Frontal cortex (tissue), 4 donors: ENCODE data around the gene PAMR1. TPM values are rescaled to one million over a fixed set of nuclear protein-coding genes. Genes with fewer than 3 reads are reported as not detected.
"Not testable (repeated sequence)": the region's sequence is repeated elsewhere in the genome, so short reads cannot be mapped to it uniquely, and the experiment has no call there.

Source experiments
- DNase-seq, 2 donors: peaks; one replicate each; pipeline ENCODE4 v3.0.0; 2012; ENCODE audit warnings: low spot score in 2 of 2
- FAIRE-seq: peaks from 2 replicates; lab custom pipeline; 2012; peaks lifted over from hg19 to GRCh38; lab: Jason Lieb, UNC
- total RNA-seq: library from RNA; depleted of rRNA; stranded (reverse); fragments of >200 nt; gene quantifications from one replicate; pipeline ENCODE4 v1.2.3, GENCODE V29; 2014
- donor health status: control.
- donor health status: control.
- donor health status: control.

The PAMR1 gene
- total RNA-seq, 1 donor from 2014 or later: 2.0 TPM

- FAIRE-seq: no peak
- DNase-seq: no peak
Observed at GRCh38 chr11:35546317-35546716, 20.9 kb upstream of the PAMR1 start.

DNA sequence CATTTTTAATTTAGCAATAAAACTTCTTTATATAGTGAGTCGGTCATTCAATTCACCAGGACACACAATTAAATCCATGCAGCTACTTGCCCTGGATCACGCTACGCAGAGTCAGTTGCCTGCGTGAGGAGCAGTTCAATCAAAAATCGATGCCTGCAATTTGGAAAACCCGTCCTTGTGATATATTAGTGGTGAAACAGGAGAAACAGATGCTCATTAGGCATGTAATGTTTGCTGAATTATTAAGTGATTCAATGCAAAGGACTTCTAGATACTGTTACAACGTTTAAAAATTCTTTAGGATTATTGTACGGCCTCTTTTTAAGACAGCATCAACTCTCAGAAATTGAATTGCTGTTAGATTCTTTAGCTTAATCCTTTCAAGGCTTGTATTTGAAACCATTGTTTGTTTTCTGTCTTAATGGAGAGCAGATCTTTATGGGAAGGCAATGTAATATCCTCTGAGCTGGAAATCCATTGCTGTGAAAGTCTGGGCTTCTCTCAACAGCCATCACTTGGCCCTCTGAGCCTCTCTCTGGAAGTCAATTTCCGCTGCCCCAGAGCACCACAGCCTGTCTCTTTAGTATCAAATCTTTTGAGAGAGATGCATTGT is 20.1 kb upstream of the PAMR1 start:
- no peak for FAIRE-seq
- no peak for DNase-seq

GRCh38 chr11:35543481-35543880 is 18.1 kb upstream of the PAMR1 start:
- no peak for FAIRE-seq
- DNase-seq: no peak

DNA sequence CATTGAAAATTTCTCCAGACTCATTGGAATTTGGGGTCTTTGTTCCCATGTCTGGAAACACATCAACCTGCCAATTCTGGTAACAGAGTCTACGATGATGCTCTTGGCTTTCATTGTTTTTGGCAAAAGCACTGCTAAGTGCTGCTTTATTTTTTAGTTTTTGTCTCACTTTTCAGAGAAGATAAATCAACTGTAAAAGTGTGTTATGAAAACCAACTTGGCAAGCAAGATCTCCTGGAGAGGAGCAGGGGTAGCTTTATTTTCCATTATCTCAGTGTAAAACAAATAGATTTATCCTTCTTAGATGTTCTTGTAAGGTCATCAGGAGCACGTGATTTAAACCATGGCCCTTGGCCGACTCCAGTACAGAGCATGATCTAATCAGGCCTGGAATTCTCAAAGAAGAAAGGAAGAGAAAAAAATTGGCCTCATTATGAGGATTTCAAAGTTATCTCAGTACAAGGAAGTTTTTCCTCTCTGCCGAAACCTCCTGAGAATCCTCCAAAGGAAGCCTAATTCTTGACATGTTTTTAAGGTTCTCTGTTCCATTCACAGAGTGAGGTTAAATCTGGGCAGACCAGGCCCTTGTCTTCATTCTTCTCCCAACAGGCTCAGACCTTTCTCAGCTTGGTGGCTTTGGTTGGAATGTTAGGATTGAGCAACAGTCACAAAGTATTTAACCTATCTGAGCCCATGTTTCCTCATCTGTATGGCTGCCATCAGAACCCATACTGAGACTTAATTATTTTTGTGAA is 16.4 kb upstream of the PAMR1 start:
- no peak for FAIRE-seq
- DNase-seq: no peak

DNA sequence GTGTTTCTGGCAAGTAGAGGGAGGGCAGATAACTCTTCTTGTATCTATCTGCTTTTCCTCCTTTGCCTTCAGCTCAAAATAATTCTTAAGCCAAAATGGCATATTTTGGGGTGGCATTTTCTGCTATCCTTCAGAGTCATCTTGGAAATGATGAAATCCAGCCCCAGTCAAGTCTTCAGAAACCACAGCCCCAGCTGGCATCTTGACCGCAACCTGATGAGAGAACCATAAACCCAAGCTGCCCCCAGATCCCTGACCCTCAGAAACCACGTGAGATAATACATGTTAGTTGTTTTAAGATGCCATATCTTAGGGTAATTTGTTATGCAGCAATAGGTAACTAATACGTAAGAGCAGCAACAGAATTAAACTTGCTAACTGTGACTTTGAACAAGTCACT is 15.1 kb upstream of the PAMR1 start:
- DNase-seq: no peak
- FAIRE-seq: no peak

DNA sequence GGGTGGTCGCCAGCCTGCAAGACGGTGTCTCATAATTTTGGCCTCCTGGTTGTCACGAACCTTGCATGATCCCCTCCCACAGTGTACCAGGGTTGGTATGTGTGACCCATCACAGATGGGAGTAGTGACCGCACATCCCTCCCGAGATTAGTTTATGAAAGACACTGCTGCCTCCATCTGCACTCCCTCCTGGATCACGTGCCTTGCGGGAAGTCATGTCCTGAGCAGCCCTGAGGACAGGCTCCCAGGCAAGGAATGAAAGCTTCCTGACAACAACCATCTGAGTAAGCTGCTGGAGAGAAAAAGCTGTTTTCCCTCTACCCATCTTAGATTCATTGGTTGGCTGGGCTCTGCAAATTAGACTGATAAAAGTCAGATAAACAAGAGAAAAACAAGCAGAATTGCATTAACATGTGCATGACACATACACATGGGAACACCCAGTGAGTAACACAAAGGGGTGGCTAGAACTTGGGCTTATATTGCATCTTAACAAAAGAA is 14.4 kb upstream of the PAMR1 start:
- DNase-seq (no peak), FAIRE-seq (no peak)

- FAIRE-seq: no peak
Observed at GRCh38 chr11:35539256-35539655, 13.8 kb upstream of the PAMR1 start.

GRCh38 chr11:35536470-35536869 is 11.1 kb upstream of the PAMR1 start:
- FAIRE-seq: no peak

More at GRCh38 chr11:35539256-35539655, 13.8 kb upstream of the PAMR1 start:
- no peak for DNase-seq

GRCh38 chr11:35531246-35531645 is 5.8 kb upstream of the PAMR1 start:
- FAIRE-seq: no peak

More at GRCh38 chr11:35536470-35536869, 11.1 kb upstream of the PAMR1 start:
- no peak for DNase-seq

DNA sequence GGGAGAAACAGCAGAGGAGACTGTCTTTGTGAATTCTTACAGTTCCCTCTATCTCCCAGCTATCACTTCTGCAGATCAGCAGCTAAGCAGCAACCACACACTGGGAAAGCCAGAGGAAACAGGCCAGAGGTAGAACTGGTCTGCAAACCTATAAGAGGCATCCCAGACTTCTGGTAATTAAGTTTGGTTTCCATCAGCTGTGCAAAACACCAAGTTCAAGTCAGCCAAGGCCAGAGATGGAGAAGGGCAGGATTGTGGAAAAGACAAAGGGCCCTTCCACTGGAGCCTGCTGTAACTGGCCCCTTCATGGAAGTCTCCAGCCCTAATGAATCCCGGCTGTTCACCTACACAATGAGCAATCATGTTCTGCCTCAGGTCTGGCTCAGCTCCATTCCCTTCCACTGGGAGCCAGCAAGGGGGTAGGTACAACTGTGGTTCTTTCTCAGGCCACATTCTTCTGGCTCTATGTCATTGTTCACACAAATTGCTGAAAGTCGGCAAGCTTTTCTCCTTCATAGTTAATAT is 4.6 kb upstream of the PAMR1 start:
- DNase-seq (no peak), FAIRE-seq (no peak)

More at GRCh38 chr11:35531246-35531645, 5.8 kb upstream of the PAMR1 start:
- no peak for DNase-seq

GRCh38 chr11:35526370-35526792 is 965 bp upstream of the PAMR1 start:
- no peak for FAIRE-seq
- no peak for DNase-seq

DNA sequence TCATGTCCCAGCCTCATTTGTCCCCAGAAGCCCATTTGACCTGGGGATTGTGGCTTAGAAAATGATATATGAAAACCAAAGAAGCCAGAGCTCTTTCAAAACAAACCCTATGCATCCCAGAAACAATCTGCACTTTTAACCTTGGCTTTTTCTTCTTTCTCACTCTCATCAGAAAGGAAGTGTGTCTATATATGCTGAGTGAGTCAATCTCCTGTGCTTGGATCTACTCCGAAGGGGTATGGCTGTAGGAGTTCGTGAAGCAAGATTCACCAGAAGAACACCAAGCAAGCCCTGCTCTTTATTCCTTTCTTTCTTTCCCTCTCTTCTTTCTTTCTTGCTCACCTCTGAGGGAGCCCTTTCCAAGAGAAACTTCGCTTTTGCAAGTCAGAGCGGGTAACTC is 636 bp downstream of the PAMR1 start:
- no peak for FAIRE-seq

DNA sequence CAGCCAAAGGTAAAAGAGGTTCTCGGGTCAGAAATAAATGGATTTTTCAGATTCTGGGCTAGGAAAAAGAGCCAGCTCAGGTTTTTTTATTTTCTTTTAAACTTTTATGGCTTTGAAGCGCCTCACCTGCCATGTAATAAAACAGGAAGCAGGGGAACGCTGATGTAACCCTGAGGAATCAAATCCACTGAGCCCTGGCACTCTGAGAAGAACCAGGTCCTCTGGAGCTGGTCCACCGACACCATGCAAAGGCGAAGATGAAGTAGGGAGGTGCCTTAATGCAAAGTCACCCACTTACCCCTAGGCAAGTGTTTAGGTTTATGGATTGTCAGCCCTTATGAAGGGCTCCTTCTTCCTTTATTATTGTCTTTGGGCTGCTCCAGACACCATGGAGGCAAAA is 1.6 kb downstream of the PAMR1 start:
- no peak for FAIRE-seq
- DNase-seq: no peak

More for the DNA sequence above, 636 bp downstream of the PAMR1 start:
- no peak for DNase-seq

DNA sequence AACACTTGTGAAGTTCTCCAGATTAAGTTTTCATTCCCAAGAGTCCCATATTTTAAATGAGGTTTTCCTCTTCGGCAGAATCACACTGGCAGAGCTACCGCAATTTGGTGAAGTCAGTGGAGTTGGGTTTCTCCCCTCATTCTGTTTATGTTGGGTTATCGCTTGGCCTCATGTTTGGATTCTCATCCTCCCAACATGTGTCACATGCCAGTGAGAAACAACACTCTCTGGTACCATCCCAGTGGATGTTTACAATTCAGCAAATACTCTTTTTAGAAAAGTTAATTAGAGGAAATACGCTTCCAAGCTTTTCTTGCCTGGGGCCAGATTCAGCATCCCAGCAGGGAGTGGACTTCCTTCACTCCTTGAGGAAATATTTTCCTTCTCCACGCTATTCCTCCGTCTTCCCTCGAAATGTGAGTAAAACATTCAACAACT is 2.1 kb downstream of the PAMR1 start:
- DNase-seq (no peak), FAIRE-seq (no peak)

DNA sequence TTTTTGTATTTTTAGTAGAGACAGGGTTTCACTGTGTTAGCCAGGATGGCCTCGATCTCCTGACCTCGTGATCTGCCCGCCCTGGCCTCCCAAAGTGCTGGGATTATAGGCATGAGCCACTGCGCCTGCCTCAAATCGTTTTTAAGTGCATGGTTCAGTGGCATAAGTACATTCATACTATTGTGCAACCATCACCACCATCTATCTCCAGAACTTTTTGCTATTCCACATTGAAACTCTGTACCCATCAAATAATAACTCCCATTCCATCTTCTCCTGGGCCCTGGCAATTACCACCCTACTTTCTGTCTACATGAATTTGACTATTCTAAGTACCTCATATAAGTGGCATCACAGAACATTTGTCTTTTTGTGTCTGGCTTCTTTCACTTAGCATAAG is 3.3 kb downstream of the PAMR1 start:
- DNase-seq, FAIRE-seq: not testable (repeated sequence)

- FAIRE-seq (no peak), DNase-seq (no peak)
Observed at GRCh38 chr11:35520376-35520775, 5.0 kb downstream of the PAMR1 start.

DNA sequence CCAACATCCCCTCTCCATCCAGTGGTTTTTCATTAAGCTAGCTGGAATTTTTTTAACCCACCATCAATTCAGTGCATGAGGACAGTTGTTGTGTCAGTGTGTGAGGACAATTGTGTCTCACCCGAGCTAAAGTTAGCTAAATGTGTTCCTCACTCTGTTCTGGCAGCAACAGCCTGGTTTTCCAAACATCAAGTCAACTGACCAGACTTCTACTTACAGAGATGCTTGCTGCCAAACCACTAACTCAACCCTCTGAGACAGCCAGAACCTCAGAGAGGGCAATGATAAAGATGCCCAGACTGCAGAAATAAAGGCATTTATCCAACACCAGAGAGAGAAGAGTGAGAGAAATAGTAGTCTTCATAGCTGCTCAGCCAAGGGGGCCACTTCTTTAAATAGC is 6.7 kb downstream of the PAMR1 start:
- FAIRE-seq: no peak
- no peak for DNase-seq

DNA sequence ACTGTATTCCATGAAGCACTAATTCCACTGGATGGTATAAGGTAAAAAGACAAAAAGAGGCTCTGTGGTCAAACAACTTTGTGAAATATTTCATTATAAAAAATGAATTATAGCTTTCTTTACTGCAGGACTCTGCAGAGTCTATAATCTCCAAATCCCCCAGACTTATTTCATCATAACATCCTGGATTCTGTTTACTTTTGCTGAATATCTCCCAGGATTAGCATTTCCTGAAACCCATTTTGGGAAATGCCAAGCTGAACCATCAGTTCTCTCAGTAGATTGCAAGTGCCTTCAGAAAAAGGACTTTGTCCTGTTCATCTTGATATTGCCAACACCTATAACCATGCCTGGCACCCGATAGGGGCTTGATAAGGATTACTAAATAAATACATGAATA is 7.9 kb downstream of the PAMR1 start:
- DNase-seq (no peak), FAIRE-seq (no peak)

DNA sequence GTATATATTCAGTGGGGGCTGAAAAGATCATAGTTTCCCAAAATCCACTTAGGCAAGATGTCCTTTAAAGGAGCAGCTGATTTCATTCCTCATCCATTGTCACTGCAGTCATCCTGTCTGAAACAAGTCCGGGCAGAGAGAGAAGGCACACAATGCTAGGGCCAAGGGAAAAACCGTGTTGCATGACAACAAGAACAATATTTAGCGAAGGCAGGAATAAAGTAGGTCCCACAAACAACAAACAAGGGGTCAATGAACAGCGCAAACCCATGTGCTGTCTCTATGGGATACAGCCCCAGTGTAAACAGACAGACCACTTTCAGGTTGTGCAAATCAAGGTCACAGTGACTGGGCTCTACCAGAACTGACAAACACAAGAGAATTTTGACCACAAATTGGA is 9.0 kb downstream of the PAMR1 start:
- no peak for DNase-seq
- FAIRE-seq: no peak

GRCh38 chr11:35515224-35515623 is 10.2 kb downstream of the PAMR1 start:
- DNase-seq (no peak), FAIRE-seq (no peak)

DNA sequence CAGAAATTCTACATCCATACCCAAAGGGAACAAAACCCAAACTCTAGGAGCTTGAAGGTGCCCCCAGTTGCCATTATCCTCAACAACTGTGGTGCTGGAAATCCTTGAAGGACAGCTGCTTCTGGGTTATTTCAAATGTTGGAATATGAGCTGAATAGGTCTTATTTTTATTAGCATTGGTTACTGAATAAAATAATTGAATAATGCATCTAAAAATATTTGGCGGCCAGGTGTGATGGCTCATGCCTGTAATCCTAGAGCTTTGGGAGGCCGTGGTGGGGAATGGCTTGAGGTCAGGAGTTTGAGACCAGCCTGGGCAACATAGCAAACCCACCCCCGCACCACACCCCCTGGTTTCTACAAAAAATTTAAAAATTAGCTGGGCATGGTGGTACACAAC is 10.9 kb downstream of the PAMR1 start:
- DNase-seq (no peak), FAIRE-seq (no peak)
